Activated B cell treated with CpG ODN at 0.5 μM for 24 hours (primary cell): ENCODE results near the gene TFCP2L1. TPM values are rescaled to one million over a fixed set of nuclear protein-coding genes. Genes with fewer than 3 reads are reported as not detected.

Experiments used
- ATAC-seq: fragments of 200-7000 bp; cut with Tn5 transposase; one replicate; pipeline ENCODE4 v1.10.0; 2021; ENCODE audit warnings: low read depth, mild to moderate bottlenecking, moderate library complexity
- CTCF ChIA-PET: fragments of 350-600 bp; sonication (Branson Sonifier 250); formaldehyde crosslinking; loops from one replicate; lab custom pipeline; 2021; ENCODE audit warnings: antibody characterized with exemption; lab: Charles Lee
- POLR2A ChIA-PET: fragments of 350-600 bp; sonication (Branson Sonifier 250); formaldehyde crosslinking; loops from one replicate; lab custom pipeline; 2021; ENCODE audit warnings: antibody characterized with exemption; lab: Charles Lee
- DNase-seq: peaks from one replicate; pipeline ENCODE4 v3.0.0; 2022
- H3K27ac Mint-ChIP-seq: one replicate; pipeline ENCODE4 v1.8.0; 2020; ENCODE audit warnings: mixed read lengths
- H3K27me3 Mint-ChIP-seq: one replicate; pipeline ENCODE4 v1.8.0; 2021; ENCODE audit warnings: mixed read lengths
- H3K36me3 Mint-ChIP-seq: one replicate; pipeline ENCODE4 v1.8.0; 2021; ENCODE audit warnings: low read depth, mixed read lengths
- H3K4me1 Mint-ChIP-seq: one replicate; pipeline ENCODE4 v1.8.0; 2021; ENCODE audit warnings: mixed read lengths
- H3K4me3 Mint-ChIP-seq: one replicate; pipeline ENCODE4 v1.8.0; 2020; ENCODE audit warnings: mild to moderate bottlenecking, mixed read lengths
- H3K9me3 Mint-ChIP-seq: one replicate; pipeline ENCODE4 v1.8.0; 2020; ENCODE audit warnings: mixed read lengths
- intact Hi-C: fragments of 100-400 bp; cut with micrococcal nuclease; formaldehyde crosslinking; loops from one replicate; pipeline ENCODE4 v1.15.1; 2024
- total RNA-seq: library from RNA; stranded (reverse); gene quantifications from 2 replicates; pipeline ENCODE4 v1.2.3, GENCODE V29; 2022
- TF ChIP-seq, protein P1 (sequence below): fragments of 200-600 bp; IDR thresholded peaks from one replicate; pipeline ENCODE4 v1.8.0; 2022; ENCODE audit warnings: antibody characterized with exemption, mild to moderate bottlenecking

The TFCP2L1 gene
- total RNA-seq, 1 donor from 2014 or later: 0.13 TPM

- intact Hi-C loops: no loop called here
Observed at GRCh38 chr2:121242175-121242875, 42.7 kb downstream of the TFCP2L1 start.

GRCh38 chr2:121241466-121241865 lies 43.5 kb downstream of the TFCP2L1 start:
- ChIA-PET POLR2A (no interaction called here), CTCF (no interaction called here)
- H3K27ac Mint-ChIP-seq: no peak overlapping the region
- H3K4me3 Mint-ChIP-seq: no peak overlapping the region
- H3K27me3 Mint-ChIP-seq: peaks cover 3% of the 10 kb centered on the region
- DNase-seq (no peak), ATAC-seq (no peak)
- no peaks in the 10 kb centered on the region for H3K36me3 Mint-ChIP-seq
- intact Hi-C loops: no loop called here
- TF ChIP-seq, protein P1, sequence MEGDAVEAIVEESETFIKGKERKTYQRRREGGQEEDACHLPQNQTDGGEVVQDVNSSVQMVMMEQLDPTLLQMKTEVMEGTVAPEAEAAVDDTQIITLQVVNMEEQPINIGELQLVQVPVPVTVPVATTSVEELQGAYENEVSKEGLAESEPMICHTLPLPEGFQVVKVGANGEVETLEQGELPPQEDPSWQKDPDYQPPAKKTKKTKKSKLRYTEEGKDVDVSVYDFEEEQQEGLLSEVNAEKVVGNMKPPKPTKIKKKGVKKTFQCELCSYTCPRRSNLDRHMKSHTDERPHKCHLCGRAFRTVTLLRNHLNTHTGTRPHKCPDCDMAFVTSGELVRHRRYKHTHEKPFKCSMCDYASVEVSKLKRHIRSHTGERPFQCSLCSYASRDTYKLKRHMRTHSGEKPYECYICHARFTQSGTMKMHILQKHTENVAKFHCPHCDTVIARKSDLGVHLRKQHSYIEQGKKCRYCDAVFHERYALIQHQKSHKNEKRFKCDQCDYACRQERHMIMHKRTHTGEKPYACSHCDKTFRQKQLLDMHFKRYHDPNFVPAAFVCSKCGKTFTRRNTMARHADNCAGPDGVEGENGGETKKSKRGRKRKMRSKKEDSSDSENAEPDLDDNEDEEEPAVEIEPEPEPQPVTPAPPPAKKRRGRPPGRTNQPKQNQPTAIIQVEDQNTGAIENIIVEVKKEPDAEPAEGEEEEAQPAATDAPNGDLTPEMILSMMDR: no peak
- no peaks in the 10 kb centered on the region for H3K4me1 Mint-ChIP-seq
- H3K9me3 Mint-ChIP-seq: no peaks in the 10 kb centered on the region

More at GRCh38 chr2:121242175-121242875, 42.7 kb downstream of the TFCP2L1 start:
- Mint-ChIP-seq H3K27ac (no peak overlapping the region), H3K27me3 (no peaks in the 10 kb centered on the region), H3K9me3 (no peaks in the 10 kb centered on the region), H3K4me1 (no peaks in the 10 kb centered on the region), H3K36me3 (no peaks in the 10 kb centered on the region), H3K4me3 (no peak overlapping the region)
- ATAC-seq (no peak), DNase-seq (no peak)
- CTCF ChIA-PET: no interaction called here
- POLR2A ChIA-PET: no interaction called here
- TF ChIP-seq, protein P1: no peak

- Mint-ChIP-seq H3K36me3 (no peaks in the 10 kb centered on the region), H3K27ac (no peak overlapping the region), H3K27me3 (peaks cover 4% of the 10 kb centered on the region), H3K9me3 (no peaks in the 10 kb centered on the region), H3K4me1 (no peaks in the 10 kb centered on the region), H3K4me3 (no peak overlapping the region)
- DNase-seq (no peak), ATAC-seq (no peak)
- TF ChIP-seq, protein P1: no peak
- ChIA-PET CTCF (no interaction called here), POLR2A (no interaction called here)
- intact Hi-C loops: no loop called here
Observed at GRCh38 chr2:121240436-121240835, 44.6 kb downstream of the TFCP2L1 start.

DNA sequence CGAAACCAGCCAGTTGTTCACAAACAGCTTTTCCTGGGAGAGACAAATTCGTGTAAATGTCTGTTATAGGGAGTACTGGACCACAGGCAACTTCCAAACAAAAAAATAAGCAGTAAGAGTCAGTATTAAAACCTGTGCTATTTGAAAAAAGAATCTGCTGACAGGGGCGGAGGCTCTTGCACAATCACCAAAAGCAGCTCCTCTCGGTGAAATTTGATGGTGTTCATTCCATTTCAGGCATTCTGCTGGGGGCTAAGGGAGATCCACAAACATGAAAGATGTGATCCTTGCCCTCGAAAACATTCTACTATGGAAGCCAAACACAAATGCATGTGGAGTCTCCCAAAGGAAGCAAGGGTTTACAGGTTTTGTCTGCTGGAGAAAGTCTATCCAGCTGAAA lies 45.0 kb downstream of the TFCP2L1 start:
- no peak overlapping the region for H3K4me3 Mint-ChIP-seq
- TF ChIP-seq, protein P1: no peak
- POLR2A ChIA-PET: no interaction called here
- peaks cover 4% of the 10 kb centered on the region for H3K27me3 Mint-ChIP-seq
- no peaks in the 10 kb centered on the region for H3K36me3 Mint-ChIP-seq
- no peaks in the 10 kb centered on the region for H3K9me3 Mint-ChIP-seq
- H3K4me1 Mint-ChIP-seq: no peaks in the 10 kb centered on the region
- CTCF ChIA-PET: no interaction called here
- no peak overlapping the region for H3K27ac Mint-ChIP-seq
- ATAC-seq: no peak
- DNase-seq: no peak
- intact Hi-C loops: no loop called here

DNA sequence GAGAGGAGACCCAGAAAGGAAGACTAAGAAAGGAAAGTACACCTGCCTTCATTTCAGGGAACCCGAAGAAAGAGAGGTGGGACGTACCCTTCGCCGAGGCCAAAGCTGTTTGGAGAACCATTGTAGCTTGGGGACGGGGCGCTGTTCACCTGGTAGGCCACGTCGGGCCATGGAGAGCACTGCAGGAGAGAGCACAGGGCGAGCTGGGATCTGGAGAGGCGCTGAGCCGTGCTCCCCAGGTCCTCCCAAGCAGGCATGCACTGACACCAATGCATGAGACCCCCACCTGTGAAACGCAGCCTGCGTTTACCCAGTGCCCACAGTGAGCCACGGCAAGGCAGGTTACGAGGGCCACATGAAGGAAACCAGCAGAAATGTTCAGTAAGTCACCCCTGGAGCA lies 45.5 kb downstream of the TFCP2L1 start:
- Mint-ChIP-seq H3K36me3 (no peaks in the 10 kb centered on the region), H3K4me1 (no peaks in the 10 kb centered on the region), H3K4me3 (no peak overlapping the region), H3K9me3 (no peaks in the 10 kb centered on the region), H3K27ac (no peak overlapping the region), H3K27me3 (peaks cover 4% of the 10 kb centered on the region)
- CTCF ChIA-PET: no interaction called here
- intact Hi-C loops: no loop called here
- ATAC-seq (no peak), DNase-seq (no peak)
- TF ChIP-seq, protein P1: no peak
- POLR2A ChIA-PET: no interaction called here
